Uterus (tissue), 2 donors: ENCODE measurements around the gene WDR47.

Source experiments
- POLR2A ChIP-seq, 2 donors: fragments of 450-650 bp; IDR thresholded peaks; one replicate each; pipeline ENCODE4 v1.6.1; 2016; ENCODE audit warnings: antibody characterized with exemption in 2 of 2, mild to moderate bottlenecking in 1 of 2, moderate library complexity in 1 of 2
- TF ChIP-seq, protein P1 (sequence below), 4 experiments: fragments of 200-600 bp in 2 of 4; fragments of 450-650 bp in 2 of 4; sonication (generic) in 2 of 4; IDR thresholded peaks; one replicate each; pipeline ENCODE4 v1.5.1; 2016 to 2019; ENCODE audit warnings: antibody characterized with exemption in 4 of 4, mild to moderate bottlenecking in 2 of 4, moderate library complexity in 1 of 4

DNA sequence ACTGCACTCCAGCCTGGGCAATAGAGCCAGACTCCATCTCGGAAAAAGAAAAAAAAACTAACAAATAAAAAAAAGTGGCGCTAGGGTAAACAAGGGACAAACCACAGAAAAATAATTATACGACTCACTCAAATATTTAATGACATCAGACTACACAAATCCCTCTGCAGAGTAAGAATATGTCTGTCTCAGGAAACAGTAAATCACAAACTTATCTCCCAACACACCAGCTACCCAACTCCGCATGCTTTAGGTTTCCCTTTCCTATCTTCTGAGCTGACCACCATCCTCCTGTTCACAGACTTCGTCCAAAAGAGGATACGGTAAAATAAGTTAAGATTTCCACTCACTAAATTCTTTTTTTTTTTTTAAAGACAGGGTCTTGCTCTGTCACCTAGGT lies 16.2 kb downstream of the WDR47 start:
- no peak for TF ChIP-seq POLR2A (IDR thresholded peaks at IDR 0.05)
- TF ChIP-seq, protein P1, sequence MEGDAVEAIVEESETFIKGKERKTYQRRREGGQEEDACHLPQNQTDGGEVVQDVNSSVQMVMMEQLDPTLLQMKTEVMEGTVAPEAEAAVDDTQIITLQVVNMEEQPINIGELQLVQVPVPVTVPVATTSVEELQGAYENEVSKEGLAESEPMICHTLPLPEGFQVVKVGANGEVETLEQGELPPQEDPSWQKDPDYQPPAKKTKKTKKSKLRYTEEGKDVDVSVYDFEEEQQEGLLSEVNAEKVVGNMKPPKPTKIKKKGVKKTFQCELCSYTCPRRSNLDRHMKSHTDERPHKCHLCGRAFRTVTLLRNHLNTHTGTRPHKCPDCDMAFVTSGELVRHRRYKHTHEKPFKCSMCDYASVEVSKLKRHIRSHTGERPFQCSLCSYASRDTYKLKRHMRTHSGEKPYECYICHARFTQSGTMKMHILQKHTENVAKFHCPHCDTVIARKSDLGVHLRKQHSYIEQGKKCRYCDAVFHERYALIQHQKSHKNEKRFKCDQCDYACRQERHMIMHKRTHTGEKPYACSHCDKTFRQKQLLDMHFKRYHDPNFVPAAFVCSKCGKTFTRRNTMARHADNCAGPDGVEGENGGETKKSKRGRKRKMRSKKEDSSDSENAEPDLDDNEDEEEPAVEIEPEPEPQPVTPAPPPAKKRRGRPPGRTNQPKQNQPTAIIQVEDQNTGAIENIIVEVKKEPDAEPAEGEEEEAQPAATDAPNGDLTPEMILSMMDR (IDR thresholded peaks at IDR 0.05): no peak
